KOPT-K1 (cell line): Measurements from ENCODE around the gene PPP1R3E.
"Not testable (repeated sequence)": the region's sequence is repeated elsewhere in the genome, so short reads cannot be mapped to it uniquely, and the experiment has no call there.

Source experiments
- H3K27ac ChIP-seq: fragments of 200-600 bp; sonication (generic); 2 replicates; pipeline ENCODE4 v1.5.1; 2016; ENCODE audit warnings: antibody characterized with exemption, mild to moderate bottlenecking, low read depth, low read length; ENCODE audit not compliant: poor library complexity, severe bottlenecking
- H3K36me3 ChIP-seq: fragments of 200-600 bp; sonication (generic); 2 replicates; pipeline ENCODE4 v1.5.1; 2017; ENCODE audit warnings: antibody characterized with exemption, mild to moderate bottlenecking, low read length, moderate library complexity; ENCODE audit not compliant: insufficient read depth
- H3K9me3 ChIP-seq: fragments of 200-600 bp; sonication (generic); 2 replicates; pipeline ENCODE4 v1.5.1; 2017; ENCODE audit warnings: antibody characterized with exemption, low read length, mild to moderate bottlenecking; ENCODE audit not compliant: insufficient read depth, poor library complexity, severe bottlenecking

PPP1R3E gene

DNA sequence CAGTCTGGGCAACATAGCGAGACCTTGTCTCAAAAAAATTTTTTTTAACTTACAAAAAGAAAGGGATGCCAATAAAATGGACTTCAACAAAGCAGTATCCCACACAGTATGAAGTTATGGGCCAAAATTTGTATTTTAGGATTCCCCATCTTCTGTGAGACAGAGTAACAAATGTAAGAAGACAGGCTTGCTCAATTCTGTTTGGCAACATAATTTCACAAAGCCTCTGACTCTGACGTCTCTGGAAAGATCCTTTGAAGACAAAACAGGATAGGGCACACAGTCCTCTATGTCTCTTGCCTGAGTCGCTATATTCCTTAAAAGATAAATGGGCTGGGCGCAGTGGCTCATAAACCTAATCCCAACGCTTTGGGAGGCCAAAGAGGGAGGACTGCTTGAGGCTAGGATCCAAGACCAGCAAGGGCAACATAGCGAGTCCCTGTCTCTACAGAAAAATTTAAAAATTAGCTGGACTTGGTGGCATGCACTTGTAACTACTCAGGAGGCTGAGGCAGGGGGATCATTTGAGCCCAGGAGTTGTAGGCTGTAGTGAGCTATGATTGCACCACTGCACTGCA, 15.7 kb downstream of the PPP1R3E start:
- no peaks in the 10 kb centered on the region for H3K9me3 ChIP-seq
- peak overlapping the region; percentile 71 for H3K27ac ChIP-seq
- no peaks in the 10 kb centered on the region for H3K36me3 ChIP-seq

DNA sequence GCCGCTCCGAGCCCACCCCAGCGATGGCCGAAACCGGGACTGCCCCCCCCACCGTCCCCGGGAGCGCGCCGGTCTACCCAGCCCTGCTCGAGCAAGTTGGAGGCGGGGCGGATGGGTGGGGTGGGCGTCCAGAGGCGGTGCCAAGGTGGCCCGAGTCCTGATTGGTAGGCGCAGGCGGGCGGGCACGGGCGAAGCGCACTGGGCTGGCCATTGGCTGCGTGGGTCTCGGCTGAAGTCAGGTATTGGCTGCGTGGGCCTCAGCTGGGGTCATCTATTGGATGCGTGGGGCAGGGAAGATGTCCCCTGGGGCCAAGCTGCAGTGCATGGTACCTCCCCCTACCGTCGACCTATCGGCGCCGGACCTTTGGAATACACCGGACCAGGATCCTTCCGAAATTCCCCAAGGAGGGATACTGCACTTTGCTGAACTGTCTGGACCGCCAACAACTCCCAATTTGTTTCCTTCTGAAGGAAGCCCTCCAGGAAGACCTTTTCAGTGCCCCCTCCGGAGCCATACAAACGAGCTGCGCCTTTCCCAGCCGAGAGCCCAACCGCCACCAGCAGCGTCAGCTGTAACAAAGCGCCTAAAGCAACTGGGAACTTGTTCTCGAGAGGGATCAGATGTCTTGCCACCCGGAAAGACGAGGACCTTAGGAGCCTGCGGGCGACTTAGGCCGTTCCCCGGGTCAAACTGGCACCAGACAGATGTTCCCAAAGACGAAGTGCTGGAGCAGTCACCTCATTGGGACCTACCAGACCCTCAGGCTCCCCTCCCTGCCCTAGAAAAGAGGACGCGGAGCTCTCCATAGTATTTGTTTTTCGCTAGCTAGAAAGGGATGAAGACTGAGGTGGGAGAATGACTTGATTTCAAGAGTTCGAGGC, 16.4 kb downstream of the PPP1R3E start, which contains the start of gene HOMEZ:
Gene HOMEZ, minus strand, starts transcription at position 113 of the 882 bp plus-strand sequence. CDS start 180 bp downstream, outside the sequence.
- Histone ChIP-seq H3K36me3 (no peaks in the 10 kb centered on the region), H3K9me3 (no peaks in the 10 kb centered on the region), H3K27ac (peak within 1 kb of the TSS; percentile 71)

DNA sequence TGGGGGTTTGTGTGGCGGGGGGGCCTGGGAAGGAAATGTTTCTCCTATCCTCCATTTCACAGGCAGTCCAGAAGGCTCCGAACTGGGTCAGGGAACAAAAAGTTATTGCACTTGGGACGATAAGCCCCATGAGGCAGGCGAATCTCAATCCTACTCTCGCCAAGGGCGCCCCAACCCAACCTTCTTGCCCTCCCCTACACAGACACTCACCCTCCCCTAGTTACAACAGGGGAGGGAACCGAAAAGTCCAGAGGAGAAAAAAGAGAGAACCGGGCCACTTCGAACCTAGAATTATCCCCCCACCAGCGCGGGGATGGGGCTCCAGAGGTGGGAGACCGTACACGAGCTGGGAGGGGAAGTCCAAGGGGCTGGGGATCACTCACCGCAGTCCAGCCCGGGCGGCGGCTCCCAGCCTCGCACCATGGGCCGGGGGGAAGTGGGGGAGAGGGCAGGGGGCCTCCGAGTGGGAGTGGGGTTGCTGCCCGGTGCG, 17.1 kb downstream of the PPP1R3E start:
- no peaks in the 10 kb centered on the region for H3K9me3 ChIP-seq
- H3K36me3 ChIP-seq, result no peaks in the 10 kb centered on the region
- H3K27ac ChIP-seq, result peak overlapping the region; percentile 71

DNA sequence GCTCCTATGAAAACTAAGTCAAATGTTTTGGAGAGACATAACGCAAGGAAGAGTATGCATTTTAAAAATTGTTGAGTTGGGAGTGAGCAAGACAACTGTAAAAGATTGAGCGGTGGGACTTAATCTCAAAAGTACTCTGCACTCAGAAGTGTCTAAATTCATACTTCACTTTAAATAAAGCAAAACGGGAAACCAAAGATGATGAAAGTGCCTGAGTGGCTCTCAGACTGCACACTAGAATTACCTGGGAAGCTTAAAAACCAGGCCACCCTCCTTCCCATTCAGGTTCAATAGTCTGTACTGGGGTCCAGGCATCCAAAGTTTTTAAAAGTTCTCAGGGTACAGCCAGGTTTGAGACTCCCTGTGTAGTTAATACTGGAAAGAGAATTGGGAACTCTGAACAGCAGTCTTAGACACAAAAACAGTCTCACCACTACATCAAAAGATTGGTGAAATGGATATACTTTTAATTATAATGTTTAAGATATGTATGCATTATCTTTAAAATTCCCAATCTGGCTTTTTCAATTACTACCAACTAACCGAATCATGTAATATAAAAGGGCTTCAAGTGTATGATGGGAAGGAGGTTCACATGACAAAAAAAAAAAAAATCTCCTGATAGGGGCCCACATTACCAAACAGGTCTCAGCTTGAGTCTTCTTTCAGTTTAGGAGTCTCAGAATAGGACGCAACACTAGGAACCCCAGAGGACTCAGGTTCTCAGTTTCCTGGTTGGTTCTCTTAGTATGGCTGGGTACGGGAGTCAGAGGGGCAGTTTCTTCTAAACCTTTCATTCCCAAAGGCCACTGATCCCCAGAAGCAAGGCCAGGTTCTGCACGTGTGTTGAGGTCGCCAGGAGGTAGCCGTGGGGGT, 17.8 kb downstream of the PPP1R3E start:
- Histone ChIP-seq H3K9me3 (no peaks in the 10 kb centered on the region), H3K27ac (peak overlapping the region; percentile 71), H3K36me3 (no peaks in the 10 kb centered on the region)

DNA sequence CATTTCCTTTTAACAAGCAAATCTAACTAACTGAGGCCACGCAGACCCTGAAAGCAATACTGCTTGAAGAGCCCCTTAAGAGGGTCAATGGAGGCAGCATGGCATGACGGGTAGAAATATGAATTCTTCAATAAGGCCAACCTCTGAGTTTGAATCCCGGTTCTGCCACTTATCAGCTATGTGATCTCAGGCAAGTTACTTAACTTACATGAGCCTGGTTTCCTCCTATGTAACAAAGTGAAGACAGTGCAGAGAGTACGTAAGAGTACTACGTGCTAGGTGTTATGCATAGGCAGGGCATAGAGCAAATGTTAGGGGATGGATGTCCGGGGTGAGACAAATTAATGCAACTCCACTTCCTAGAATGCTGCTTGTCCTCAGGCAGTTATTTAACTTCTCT, 21.4 kb downstream of the PPP1R3E start:
- Histone ChIP-seq H3K27ac (no peak overlapping the region), H3K9me3 (no peaks in the 10 kb centered on the region), H3K36me3 (no peaks in the 10 kb centered on the region)

DNA sequence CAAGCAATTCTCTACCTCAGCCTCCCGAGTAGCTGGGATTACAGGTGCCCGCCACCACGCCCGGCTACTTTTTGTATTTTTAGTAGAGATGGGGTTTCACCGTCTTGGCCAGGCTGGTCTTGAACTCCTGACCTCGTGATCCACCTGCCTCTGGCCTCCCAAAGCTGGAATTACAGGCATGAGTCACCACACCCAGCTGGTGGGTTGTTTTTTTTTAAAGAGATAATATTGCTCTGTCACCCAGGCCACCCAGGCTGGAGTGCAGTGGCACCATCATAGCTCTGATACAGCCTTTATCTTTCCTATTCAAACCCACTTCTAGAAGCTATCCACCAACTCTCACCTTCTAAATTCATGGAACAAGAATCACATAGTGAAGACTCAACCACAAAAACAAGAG, 24.7 kb downstream of the PPP1R3E start:
- H3K27ac ChIP-seq, H3K36me3 ChIP-seq, H3K9me3 ChIP-seq: not testable (repeated sequence)

DNA sequence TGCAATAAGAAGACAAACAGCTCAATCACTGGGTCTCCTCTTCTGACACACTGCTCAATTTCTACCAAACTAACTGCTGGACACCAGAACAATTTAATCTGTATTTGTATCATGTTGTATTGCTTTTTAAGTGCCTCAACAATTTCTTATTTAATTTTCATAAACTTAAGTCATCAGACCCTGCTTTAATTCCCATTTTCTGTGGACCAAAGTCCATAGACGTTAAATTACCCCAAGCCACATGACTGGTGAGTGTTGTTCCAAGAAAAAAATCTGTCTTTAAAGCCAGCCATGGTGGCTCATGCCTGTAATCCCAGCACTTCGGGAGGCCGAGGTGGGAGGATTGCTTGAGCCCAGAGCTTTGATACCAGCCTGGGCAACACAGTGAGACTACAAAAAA, 25.5 kb downstream of the PPP1R3E start:
- Histone ChIP-seq H3K36me3 (no peaks in the 10 kb centered on the region), H3K9me3 (no peaks in the 10 kb centered on the region), H3K27ac (no peak overlapping the region)

DNA sequence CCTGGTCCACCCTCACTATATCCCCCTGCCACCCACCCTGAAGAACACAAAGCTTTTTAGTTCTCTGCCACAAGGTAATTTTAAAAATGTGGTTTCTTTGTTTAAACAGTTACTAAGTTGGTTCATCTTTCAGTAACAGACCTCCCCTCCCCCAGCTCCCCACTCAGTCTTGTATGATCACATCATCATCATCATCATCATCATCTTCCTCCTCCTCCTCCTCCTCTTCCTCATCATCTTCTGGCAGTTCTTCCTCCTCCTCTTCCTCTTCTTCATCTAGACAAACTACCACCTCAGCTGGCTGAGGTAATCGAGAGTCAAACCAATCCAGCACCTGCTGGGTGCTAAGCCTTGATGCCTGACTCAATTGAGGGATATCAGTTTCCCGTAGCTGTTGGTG, 27.2 kb downstream of the PPP1R3E start:
- Histone ChIP-seq H3K9me3 (no peaks in the 10 kb centered on the region), H3K36me3 (no peaks in the 10 kb centered on the region), H3K27ac (no peak overlapping the region)

DNA sequence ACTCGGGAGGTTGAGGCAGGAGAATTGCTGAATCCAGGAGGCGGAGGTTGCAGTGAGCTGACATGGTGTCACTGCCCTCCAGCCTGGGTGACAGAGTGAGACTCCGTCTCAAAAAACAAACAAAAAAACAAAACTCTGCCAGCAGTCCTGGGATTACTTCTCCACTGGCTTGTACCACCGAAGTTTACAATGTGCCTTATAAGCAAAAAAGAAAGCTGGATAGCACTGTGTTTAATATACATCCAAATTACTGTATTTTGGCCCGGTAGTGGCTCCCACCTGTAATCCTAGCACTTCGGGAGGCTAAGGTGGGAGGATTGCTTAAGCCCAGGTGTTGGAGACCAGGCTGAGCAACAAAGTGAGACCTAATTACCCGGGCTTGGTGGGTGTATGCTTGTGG, 33.5 kb downstream of the PPP1R3E start:
- no peaks in the 10 kb centered on the region for H3K36me3 ChIP-seq
- no peaks in the 10 kb centered on the region for H3K9me3 ChIP-seq
- H3K27ac ChIP-seq, result no peak overlapping the region

DNA sequence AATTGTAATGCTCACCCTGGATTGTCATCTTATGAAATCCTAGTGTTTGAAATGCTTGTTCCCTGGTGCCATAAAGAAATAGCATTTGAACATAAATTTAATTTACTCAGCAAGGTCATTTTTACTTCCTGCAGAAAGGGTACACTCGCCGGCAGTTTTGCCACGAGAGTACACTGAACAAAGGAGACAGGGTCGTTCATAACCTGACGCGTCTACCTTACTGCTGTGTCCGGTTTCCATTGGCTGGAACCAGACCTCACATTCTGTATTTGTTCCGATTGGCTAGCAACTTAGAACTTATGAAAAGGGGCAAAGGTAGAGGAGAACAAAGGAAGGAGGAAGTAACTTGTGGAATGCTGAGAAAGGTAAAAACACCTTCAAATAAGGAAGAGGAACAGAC, 41.8 kb downstream of the PPP1R3E start:
- H3K27ac ChIP-seq, result not testable (repeated sequence)

DNA sequence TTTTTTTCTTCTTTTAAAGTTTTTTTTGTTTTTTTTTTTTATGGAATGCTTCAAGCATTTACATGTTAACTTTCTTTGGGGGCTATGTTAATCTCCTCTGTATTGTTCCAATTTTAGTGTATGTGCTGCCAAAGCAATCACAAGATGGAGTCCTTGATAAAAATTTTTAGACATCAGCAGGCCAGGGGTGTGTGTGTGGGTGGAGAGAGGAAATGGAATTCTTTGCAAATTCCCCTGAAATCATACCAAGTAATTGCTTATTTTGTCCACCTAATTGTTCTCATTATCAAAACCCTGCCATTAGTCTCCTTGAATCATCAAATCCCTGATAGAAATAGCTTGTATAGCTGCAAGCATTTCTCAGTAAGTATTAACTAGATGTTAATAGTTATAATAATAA, 43.2 kb downstream of the PPP1R3E start:
- no peak overlapping the region for H3K27ac ChIP-seq
- no peaks in the 10 kb centered on the region for H3K36me3 ChIP-seq
- no peaks in the 10 kb centered on the region for H3K9me3 ChIP-seq

More for the DNA sequence above, 41.8 kb downstream of the PPP1R3E start:
- H3K9me3 ChIP-seq, H3K36me3 ChIP-seq: not testable (repeated sequence)

DNA sequence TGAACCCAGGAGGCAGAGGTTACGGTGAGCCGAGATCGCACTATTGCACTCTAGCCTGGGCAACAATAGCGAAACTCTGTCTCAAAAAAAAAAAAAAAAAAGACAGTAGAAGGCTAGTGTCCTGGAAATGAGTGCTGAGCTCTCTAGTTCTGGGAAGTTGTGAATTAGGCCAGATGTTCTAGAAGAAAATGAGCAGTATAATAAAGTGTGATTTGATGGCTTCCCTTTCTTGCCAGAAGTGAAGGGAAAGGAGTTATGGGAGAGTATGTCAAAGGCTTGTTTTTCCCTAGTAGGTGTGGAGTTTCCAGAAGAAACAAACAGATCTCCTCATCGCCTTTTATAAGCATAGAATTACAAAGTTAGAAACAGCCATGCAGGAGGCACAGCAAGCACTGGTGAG, 44.4 kb downstream of the PPP1R3E start:
- Histone ChIP-seq H3K9me3 (no peaks in the 10 kb centered on the region), H3K27ac (no peak overlapping the region), H3K36me3 (no peaks in the 10 kb centered on the region)

DNA sequence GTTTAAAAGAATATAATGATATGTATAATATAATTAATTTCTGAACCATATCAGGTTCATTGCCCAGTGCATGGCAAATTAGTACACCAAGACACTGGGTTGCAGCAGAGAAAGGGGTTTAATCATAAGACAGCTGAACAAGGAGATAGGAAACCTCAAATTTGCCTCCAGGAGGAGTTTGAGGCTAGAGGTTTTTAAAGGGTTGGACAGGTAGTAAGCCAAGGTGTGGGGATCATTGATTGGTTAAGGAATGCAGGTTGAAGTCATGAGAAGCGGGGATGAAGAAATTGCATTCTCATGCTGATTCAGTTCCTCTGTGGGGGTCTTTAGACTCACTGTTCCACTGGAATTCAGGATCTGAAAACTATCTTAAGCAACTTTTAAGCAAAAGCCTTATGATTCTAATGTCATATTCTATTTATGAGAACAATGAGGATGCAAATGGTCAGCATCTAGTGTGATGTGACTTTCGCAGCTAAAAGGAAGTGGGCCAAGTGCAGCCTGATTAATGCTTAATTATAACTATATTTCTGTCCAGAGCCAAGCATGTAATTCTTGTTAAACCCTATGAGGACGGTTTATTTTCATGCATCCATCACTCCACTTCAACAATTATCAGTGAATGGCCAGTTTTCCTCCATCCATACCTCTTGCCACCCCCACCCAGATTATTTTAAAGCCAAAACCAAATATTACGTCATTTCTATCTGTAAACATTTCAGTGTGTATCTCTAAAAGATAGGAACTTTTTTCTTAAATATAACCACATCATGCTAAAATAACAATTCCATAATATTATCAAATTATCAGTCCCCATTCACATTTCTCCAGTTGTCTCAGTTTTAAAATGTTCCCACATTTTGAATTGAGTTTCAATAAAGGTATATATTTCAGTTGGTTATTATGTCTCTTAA, 50.0 kb downstream of the PPP1R3E start:
- Histone ChIP-seq H3K9me3 (no peaks in the 10 kb centered on the region), H3K36me3 (no peaks in the 10 kb centered on the region), H3K27ac (no peak overlapping the region)

DNA sequence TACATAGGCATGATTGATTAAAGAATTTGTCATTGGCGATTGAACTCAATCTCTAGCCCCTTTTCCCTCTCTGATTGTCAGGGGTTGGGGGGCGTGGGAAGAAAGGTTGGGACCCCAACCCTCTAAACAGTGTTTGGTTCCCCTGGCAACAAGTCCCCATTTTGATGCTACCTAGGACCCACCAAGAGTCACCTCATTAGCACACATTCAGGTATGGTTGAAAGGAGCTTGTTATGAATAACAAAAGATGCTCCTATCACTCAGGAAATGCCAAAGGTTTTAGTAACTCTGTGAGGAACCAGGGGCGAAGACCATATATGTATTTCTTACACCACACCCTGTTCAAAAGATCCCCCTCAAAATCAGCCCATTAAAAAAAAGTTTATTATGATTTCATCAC, 50.7 kb downstream of the PPP1R3E start:
- H3K36me3 ChIP-seq, result no peaks in the 10 kb centered on the region
- H3K9me3 ChIP-seq, result no peaks in the 10 kb centered on the region
- H3K27ac ChIP-seq, result no peak overlapping the region
